NB4 (cell line): ENCODE measurements around the gene KCTD16.
A peak's percentile ranks its signal among the peaks of the same experiment; 100 is the strongest.

ENCODE experiments used
- DNase-seq: peaks from one replicate; pipeline ENCODE4 v3.0.0; 2010; ENCODE audit warnings: low read depth
- H3K4me3 ChIP-seq: one replicate; pipeline ENCODE4 v1.5.1; 2011; ENCODE audit warnings: mild to moderate bottlenecking, low read depth, low read length, moderate library complexity
- MYC ChIP-seq: IDR thresholded peaks from 2 replicates; pipeline ENCODE4 v1.6.1; 2011; ENCODE audit warnings: low read depth, low read length
- POLR2A ChIP-seq: IDR thresholded peaks from 2 replicates; pipeline ENCODE4 v1.6.1; 2011; ENCODE audit warnings: mild to moderate bottlenecking; ENCODE audit not compliant: insufficient read length; ENCODE audit errors: extremely low read depth
- TF ChIP-seq, protein P1 (sequence below): IDR thresholded peaks from one replicate; pipeline ENCODE4 v1.5.1; 2012; ENCODE audit warnings: low read depth, low read length
- TF ChIP-seq, protein P2 (sequence below): IDR thresholded peaks from 2 replicates; pipeline ENCODE4 v1.6.1; 2011; ENCODE audit warnings: low read depth, low read length

KCTD16 gene

DNA sequence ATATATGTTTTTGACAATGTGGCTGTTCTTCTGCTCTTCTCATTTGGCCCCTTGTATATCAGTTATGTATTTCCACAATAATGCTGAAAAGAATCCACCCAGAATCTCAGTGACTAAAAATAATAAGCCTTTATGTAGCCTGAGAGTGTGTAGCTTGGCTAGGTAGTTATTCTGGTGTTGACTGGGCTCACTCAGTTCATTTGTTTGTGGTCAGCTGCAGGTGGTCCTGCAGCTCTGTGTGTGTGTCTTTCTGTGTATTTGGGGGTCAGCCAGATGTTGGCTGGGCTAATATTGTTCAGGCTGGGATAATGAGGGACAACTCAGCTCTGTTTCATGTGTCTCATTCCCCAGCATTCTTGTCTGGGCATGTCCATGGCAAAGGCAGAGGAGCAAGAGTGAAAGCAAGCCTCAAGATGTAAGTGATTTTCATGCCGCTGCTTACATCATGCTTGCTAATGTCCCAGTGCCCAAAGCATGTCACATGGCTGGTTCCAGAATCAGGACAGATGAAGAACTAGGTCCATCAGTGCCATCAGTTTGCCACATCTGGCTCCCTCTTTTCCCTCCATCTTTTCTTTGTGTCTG is 162.8 kb downstream of the KCTD16 start:
- DNase-seq: no peak
- no peak for TF ChIP-seq POLR2A
- no peak overlapping the region for H3K4me3 ChIP-seq

DNA sequence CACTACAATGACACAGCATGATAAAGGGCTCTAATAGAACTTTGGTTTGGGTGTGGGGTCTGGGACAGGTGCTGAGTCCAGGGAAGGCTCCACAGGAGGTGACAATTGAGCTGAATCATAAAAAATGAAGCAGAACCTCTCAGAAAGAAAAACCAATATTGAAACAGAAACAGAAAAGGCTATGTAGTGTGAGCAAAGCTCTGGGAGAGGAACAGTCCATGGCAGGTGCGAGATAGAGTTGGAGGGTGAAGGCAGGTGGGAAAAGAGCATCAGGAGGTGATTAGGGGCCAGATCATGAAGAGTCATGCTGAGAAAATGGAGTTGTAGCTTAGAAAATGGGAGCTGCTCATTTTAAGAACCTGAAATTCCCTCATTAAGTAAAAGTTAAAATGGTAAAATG is 164.9 kb downstream of the KCTD16 start:
- TF ChIP-seq, protein P1, sequence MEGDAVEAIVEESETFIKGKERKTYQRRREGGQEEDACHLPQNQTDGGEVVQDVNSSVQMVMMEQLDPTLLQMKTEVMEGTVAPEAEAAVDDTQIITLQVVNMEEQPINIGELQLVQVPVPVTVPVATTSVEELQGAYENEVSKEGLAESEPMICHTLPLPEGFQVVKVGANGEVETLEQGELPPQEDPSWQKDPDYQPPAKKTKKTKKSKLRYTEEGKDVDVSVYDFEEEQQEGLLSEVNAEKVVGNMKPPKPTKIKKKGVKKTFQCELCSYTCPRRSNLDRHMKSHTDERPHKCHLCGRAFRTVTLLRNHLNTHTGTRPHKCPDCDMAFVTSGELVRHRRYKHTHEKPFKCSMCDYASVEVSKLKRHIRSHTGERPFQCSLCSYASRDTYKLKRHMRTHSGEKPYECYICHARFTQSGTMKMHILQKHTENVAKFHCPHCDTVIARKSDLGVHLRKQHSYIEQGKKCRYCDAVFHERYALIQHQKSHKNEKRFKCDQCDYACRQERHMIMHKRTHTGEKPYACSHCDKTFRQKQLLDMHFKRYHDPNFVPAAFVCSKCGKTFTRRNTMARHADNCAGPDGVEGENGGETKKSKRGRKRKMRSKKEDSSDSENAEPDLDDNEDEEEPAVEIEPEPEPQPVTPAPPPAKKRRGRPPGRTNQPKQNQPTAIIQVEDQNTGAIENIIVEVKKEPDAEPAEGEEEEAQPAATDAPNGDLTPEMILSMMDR: no peak
- TF ChIP-seq, protein P2, sequence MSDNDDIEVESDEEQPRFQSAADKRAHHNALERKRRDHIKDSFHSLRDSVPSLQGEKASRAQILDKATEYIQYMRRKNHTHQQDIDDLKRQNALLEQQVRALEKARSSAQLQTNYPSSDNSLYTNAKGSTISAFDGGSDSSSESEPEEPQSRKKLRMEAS: no peak
- TF ChIP-seq MYC (no peak), POLR2A (no peak)
- DNase-seq: no peak
- no peak overlapping the region for H3K4me3 ChIP-seq

DNA sequence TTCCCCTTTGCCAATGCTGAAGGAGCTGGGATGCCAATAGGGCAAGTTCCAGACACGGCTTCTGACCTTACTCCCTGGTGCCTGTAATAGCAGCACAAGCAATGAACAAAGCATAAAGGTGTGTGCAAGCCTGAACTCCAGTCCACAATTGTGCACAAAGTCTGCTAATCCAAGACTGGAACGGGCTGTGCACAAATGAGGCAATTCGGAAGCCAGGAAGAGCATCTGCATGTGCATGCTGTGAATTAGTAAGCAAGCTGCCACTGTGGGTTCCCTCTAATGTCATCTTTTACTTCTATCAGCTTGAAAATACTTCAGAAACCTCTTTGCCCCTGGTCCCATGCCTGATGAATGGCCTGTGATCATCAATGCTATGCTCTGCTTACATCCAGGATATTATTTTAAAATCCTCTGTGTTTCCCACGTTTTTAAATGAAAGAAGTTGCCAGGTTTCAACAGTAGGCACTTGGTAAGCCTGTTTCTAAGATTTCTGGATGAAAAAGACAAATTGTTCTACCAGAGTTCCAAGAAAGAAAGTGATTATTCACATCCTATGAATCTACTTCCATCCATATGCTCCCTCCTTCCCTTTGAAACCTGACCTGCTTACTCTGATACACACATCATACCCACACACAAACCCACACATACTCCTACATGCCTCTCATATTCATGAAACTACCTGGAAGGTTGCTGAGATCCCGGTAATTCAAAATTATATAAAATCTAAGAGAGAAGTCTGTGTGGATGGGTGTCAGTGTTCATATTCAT is 165.7 kb downstream of the KCTD16 start:
- no peak overlapping the region for H3K4me3 ChIP-seq
- DNase-seq: no peak
- TF ChIP-seq, protein P1: no peak
- TF ChIP-seq, protein P2: no peak
- TF ChIP-seq POLR2A (no peak), MYC (no peak)

DNA sequence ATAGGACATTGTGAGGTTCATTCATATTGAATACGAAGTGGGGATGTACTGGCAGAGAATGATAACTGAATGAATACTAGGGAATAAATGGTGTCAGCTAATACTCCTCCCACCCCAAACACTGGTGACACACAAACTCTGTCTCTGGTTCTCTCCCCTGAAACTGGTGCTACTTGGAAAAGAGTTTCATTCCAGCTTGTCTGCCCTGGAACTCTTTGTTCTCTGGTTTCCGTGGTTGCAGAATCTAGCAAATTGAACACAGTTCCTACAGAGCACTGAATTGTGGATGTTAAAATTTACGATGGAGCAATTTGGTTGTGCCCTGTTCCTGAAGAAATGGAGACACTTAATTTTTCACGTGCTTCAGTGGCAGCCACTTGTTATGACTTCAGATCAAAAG is 181.7 kb downstream of the KCTD16 start:
- H3K4me3 ChIP-seq: no peak overlapping the region
- TF ChIP-seq POLR2A: no peak
- TF ChIP-seq, protein P2: no peak
- TF ChIP-seq MYC: no peak
- TF ChIP-seq, protein P1: no peak
- DNase-seq: no peak

DNA sequence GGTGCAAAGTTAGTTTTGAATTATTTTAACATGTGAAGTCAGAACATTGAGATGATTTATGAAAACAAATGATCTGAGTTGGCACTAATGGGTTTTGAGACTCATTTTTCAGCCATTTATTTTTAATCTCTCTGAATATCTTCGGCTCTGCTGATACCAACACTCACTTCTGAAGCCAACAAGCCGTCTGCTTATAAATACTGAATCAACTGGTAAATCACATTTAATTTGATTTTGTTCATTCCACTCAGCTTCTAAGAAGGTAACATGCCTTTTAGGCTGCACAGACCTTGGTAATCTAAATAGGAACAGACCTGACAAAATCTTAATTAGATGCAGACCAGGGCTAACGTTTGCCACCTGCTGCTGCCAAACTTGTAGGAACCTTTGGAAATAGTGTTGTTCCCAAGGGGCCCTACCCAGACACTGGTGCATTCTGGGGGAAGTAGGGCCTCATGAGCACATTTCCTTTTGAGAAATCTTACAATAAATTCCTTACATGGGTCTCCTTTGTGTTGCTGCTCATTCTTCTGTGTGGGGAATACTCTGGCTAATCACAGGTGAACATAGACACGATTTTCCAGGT is 182.2 kb downstream of the KCTD16 start:
- H3K4me3 ChIP-seq: no peak overlapping the region
- TF ChIP-seq, protein P1: no peak
- TF ChIP-seq MYC: no peak
- TF ChIP-seq, protein P2: no peak
- no peak for TF ChIP-seq POLR2A
- peak; percentile 2 for DNase-seq

DNA sequence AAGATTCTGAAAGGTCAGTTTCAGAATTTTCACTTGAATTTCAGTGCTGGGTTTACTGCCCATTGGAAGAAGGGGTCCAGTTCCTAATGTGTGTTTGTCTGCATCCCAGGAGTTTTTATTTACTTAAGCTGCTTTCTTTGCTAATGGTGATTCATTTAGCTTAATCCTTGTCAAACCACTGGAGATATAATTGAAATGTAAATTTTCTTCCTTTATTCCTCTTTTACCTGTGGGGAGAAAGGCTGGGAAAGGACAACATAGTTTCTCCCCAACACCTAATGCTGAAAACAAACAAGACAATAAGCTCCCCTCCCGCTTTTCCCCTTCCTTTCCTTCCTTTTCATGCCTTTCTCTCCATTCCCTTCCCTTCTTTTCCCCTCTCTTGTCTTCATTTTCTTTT is 185.8 kb downstream of the KCTD16 start:
- no peak overlapping the region for H3K4me3 ChIP-seq
- DNase-seq: no peak
- TF ChIP-seq POLR2A: no peak
- TF ChIP-seq, protein P1: no peak
- no peak for TF ChIP-seq MYC
